ENCODE data around the gene OR5AU1. TPM values are rescaled to one million over a fixed set of nuclear protein-coding genes. Genes with fewer than 3 reads are reported as not detected.
A peak's percentile ranks its signal among the peaks of the same experiment; 100 is the strongest.

Gene OR5AU1
- polyA plus RNA-seq, 1 donor, result not detected

GRCh38 chr14:21197418-21198205 is 41.7 kb upstream of the OR5AU1 start:
- no CpG with 5 or more reads among the region's 2 CpGs for WGBS (ENCODE audit: insufficient coverage, low lambda C conversion rate)

GRCh38 chr14:21194597-21194996 is 38.7 kb upstream of the OR5AU1 start:
- H3K36me3 ChIP-seq (ENCODE audit: control insufficient read depth, insufficient read depth, low read length), result no peaks in the 10 kb centered on the region
- no peaks in the 10 kb centered on the region for H3K27me3 ChIP-seq (ENCODE audit: control insufficient read depth, insufficient read depth, low read length)
- no peak for DNase-seq
- H3K27ac ChIP-seq (ENCODE audit: low read length), result no peak overlapping the region
- H3K4me3 ChIP-seq (ENCODE audit: low read length), result no peak overlapping the region
- H3K4me1 ChIP-seq (ENCODE audit: control insufficient read depth, insufficient read depth, low read length), result peaks cover 3% of the 10 kb centered on the region
- H3K9me3 ChIP-seq (ENCODE audit: control insufficient read depth, low read depth, low read length), result no peaks in the 10 kb centered on the region

More at GRCh38 chr14:21197418-21198205, 41.7 kb upstream of the OR5AU1 start:
- Histone ChIP-seq H3K36me3 (ENCODE audit: control insufficient read depth, insufficient read depth, low read length) (no peaks in the 10 kb centered on the region), H3K4me1 (ENCODE audit: control insufficient read depth, insufficient read depth, low read length) (no peaks in the 10 kb centered on the region), H3K27me3 (ENCODE audit: control insufficient read depth, insufficient read depth, low read length) (no peaks in the 10 kb centered on the region), H3K27ac (ENCODE audit: low read length) (no peak overlapping the region), H3K9me3 (ENCODE audit: control insufficient read depth, low read depth, low read length) (no peaks in the 10 kb centered on the region), H3K4me3 (ENCODE audit: low read length) (no peak overlapping the region)
- DNase-seq, result no peak

- DNase-seq, result no peak
- no peaks in the 10 kb centered on the region for H3K27me3 ChIP-seq (ENCODE audit: control insufficient read depth, insufficient read depth, low read length)
- no peak overlapping the region for H3K4me3 ChIP-seq (ENCODE audit: low read length)
- no CpG with 5 or more reads among the region's 7 CpGs for WGBS (ENCODE audit: insufficient coverage, low lambda C conversion rate)
- peaks cover 3% of the 10 kb centered on the region for H3K4me1 ChIP-seq (ENCODE audit: control insufficient read depth, insufficient read depth, low read length)
- H3K9me3 ChIP-seq (ENCODE audit: control insufficient read depth, low read depth, low read length), result peaks cover 1% of the 10 kb centered on the region
- H3K36me3 ChIP-seq (ENCODE audit: control insufficient read depth, insufficient read depth, low read length), result no peaks in the 10 kb centered on the region
- no peak overlapping the region for H3K27ac ChIP-seq (ENCODE audit: low read length)
These were observed 37.1 kb upstream of the OR5AU1 start for GRCh38 chr14:21192875-21193535.

GRCh38 chr14:21192447-21192822 is 36.6 kb upstream of the OR5AU1 start:
- peak overlapping the region; percentile 37 for H3K4me3 ChIP-seq (ENCODE audit: low read length)
- no CpG with 5 or more reads among the region's 1 CpG for WGBS (ENCODE audit: insufficient coverage, low lambda C conversion rate)
- peaks cover 3% of the 10 kb centered on the region for H3K4me1 ChIP-seq (ENCODE audit: control insufficient read depth, insufficient read depth, low read length)
- H3K9me3 ChIP-seq (ENCODE audit: control insufficient read depth, low read depth, low read length), result peaks cover 4% of the 10 kb centered on the region
- no peak overlapping the region for H3K27ac ChIP-seq (ENCODE audit: low read length)
- no peaks in the 10 kb centered on the region for H3K27me3 ChIP-seq (ENCODE audit: control insufficient read depth, insufficient read depth, low read length)
- no peaks in the 10 kb centered on the region for H3K36me3 ChIP-seq (ENCODE audit: control insufficient read depth, insufficient read depth, low read length)
- no peak for DNase-seq

GRCh38 chr14:21191809-21192446 is 36.1 kb upstream of the OR5AU1 start:
- Histone ChIP-seq H3K36me3 (ENCODE audit: control insufficient read depth, insufficient read depth, low read length) (no peaks in the 10 kb centered on the region), H3K9me3 (ENCODE audit: control insufficient read depth, low read depth, low read length) (peaks cover 4% of the 10 kb centered on the region), H3K4me1 (ENCODE audit: control insufficient read depth, insufficient read depth, low read length) (peaks cover 3% of the 10 kb centered on the region), H3K27ac (ENCODE audit: low read length) (no peak overlapping the region), H3K4me3 (ENCODE audit: low read length) (peak overlapping the region; percentile 37), H3K27me3 (ENCODE audit: control insufficient read depth, insufficient read depth, low read length) (no peaks in the 10 kb centered on the region)
- no CpG with 5 or more reads among the region's 19 CpGs for WGBS (ENCODE audit: insufficient coverage, low lambda C conversion rate)
- DNase-seq, result peak; percentile 34 to 60

- Histone ChIP-seq H3K27me3 (ENCODE audit: control insufficient read depth, insufficient read depth, low read length) (no peaks in the 10 kb centered on the region), H3K4me1 (ENCODE audit: control insufficient read depth, insufficient read depth, low read length) (peaks cover 3% of the 10 kb centered on the region), H3K4me3 (ENCODE audit: low read length) (peak overlapping the region; percentile 37), H3K27ac (ENCODE audit: low read length) (no peak overlapping the region), H3K36me3 (ENCODE audit: control insufficient read depth, insufficient read depth, low read length) (no peaks in the 10 kb centered on the region), H3K9me3 (ENCODE audit: control insufficient read depth, low read depth, low read length) (peaks cover 4% of the 10 kb centered on the region)
- no CpG with 5 or more reads among the region's 7 CpGs for WGBS (ENCODE audit: insufficient coverage, low lambda C conversion rate)
- no peak for DNase-seq
These were observed 35.5 kb upstream of the OR5AU1 start for GRCh38 chr14:21191261-21191808.

- H3K36me3 ChIP-seq (ENCODE audit: control insufficient read depth, insufficient read depth, low read length), result no peaks in the 10 kb centered on the region
- H3K4me3 ChIP-seq (ENCODE audit: low read length), result no peak overlapping the region
- no peak overlapping the region for H3K27ac ChIP-seq (ENCODE audit: low read length)
- peaks cover 4% of the 10 kb centered on the region for H3K9me3 ChIP-seq (ENCODE audit: control insufficient read depth, low read depth, low read length)
- WGBS (ENCODE audit: insufficient coverage, low lambda C conversion rate), result no CpG with 5 or more reads among the region's 5 CpGs
- H3K4me1 ChIP-seq (ENCODE audit: control insufficient read depth, insufficient read depth, low read length), result no peaks in the 10 kb centered on the region
- H3K27me3 ChIP-seq (ENCODE audit: control insufficient read depth, insufficient read depth, low read length), result no peaks in the 10 kb centered on the region
- no peak for DNase-seq
These were observed 29.6 kb upstream of the OR5AU1 start for GRCh38 chr14:21185491-21185890.

GRCh38 chr14:21184254-21184653 is 28.4 kb upstream of the OR5AU1 start:
- Histone ChIP-seq H3K36me3 (ENCODE audit: control insufficient read depth, insufficient read depth, low read length) (no peaks in the 10 kb centered on the region), H3K9me3 (ENCODE audit: control insufficient read depth, low read depth, low read length) (peaks cover 4% of the 10 kb centered on the region), H3K4me3 (ENCODE audit: low read length) (no peak overlapping the region), H3K27me3 (ENCODE audit: control insufficient read depth, insufficient read depth, low read length) (no peaks in the 10 kb centered on the region), H3K27ac (ENCODE audit: low read length) (no peak overlapping the region), H3K4me1 (ENCODE audit: control insufficient read depth, insufficient read depth, low read length) (no peaks in the 10 kb centered on the region)
- 50% methylated on average over 1 of the region's 1 CpG for WGBS (ENCODE audit: insufficient coverage, low lambda C conversion rate)
- DNase-seq, result no peak

- no CpG with 5 or more reads among the region's 2 CpGs for WGBS (ENCODE audit: insufficient coverage, low lambda C conversion rate)
- Histone ChIP-seq H3K36me3 (ENCODE audit: control insufficient read depth, insufficient read depth, low read length) (no peaks in the 10 kb centered on the region), H3K27ac (ENCODE audit: low read length) (no peak overlapping the region), H3K27me3 (ENCODE audit: control insufficient read depth, insufficient read depth, low read length) (no peaks in the 10 kb centered on the region), H3K4me1 (ENCODE audit: control insufficient read depth, insufficient read depth, low read length) (no peaks in the 10 kb centered on the region), H3K9me3 (ENCODE audit: control insufficient read depth, low read depth, low read length) (no peaks in the 10 kb centered on the region), H3K4me3 (ENCODE audit: low read length) (no peak overlapping the region)
- no peak for DNase-seq
These were observed 26.3 kb upstream of the OR5AU1 start for GRCh38 chr14:21182166-21182565.

GRCh38 chr14:21171128-21171527 is 15.3 kb upstream of the OR5AU1 start:
- DNase-seq, result no peak
- peaks cover 4% of the 10 kb centered on the region for H3K4me1 ChIP-seq (ENCODE audit: control insufficient read depth, insufficient read depth, low read length)
- 60% methylated on average over 1 of the region's 2 CpGs for WGBS (ENCODE audit: insufficient coverage, low lambda C conversion rate)
- no peak overlapping the region for H3K27ac ChIP-seq (ENCODE audit: low read length)
- no peak overlapping the region for H3K4me3 ChIP-seq (ENCODE audit: low read length)
- H3K9me3 ChIP-seq (ENCODE audit: control insufficient read depth, low read depth, low read length), result no peaks in the 10 kb centered on the region
- H3K27me3 ChIP-seq (ENCODE audit: control insufficient read depth, insufficient read depth, low read length), result peaks cover 2% of the 10 kb centered on the region
- H3K36me3 ChIP-seq (ENCODE audit: control insufficient read depth, insufficient read depth, low read length), result no peaks in the 10 kb centered on the region

All from large intestine (tissue), 3 donors.